ENCODE measurements around the gene FGFR2.
"Not testable (repeated sequence)": the region's sequence is repeated elsewhere in the genome, so short reads cannot be mapped to it uniquely, and the experiment has no call there.

The FGFR2 gene

GRCh38 chr10:121524157-121524817, 74.0 kb downstream of the FGFR2 start:
- DNase-seq (ENCODE audit: low read depth) = no peak

- no peak for DNase-seq (ENCODE audit: low read depth)
Measured at GRCh38 chr10:121522831-121523230, 75.4 kb downstream of the FGFR2 start.

- no peak for DNase-seq (ENCODE audit: low read depth)
Measured at GRCh38 chr10:121521794-121522556, 76.3 kb downstream of the FGFR2 start.

- not testable (repeated sequence) for DNase-seq (ENCODE audit: low read depth)
Measured at GRCh38 chr10:121520526-121520925, 77.7 kb downstream of the FGFR2 start.

- DNase-seq (ENCODE audit: low read depth) = no peak
Measured at GRCh38 chr10:121519901-121520493, 78.2 kb downstream of the FGFR2 start.

GRCh38 chr10:121519411-121519810, 78.8 kb downstream of the FGFR2 start:
- DNase-seq (ENCODE audit: low read depth) = no peak

GRCh38 chr10:121518333-121518732, 79.9 kb downstream of the FGFR2 start:
- DNase-seq (ENCODE audit: low read depth) = no peak

GRCh38 chr10:121516093-121516865, 82.0 kb downstream of the FGFR2 start:
- DNase-seq (ENCODE audit: low read depth) = no peak

- DNase-seq (ENCODE audit: low read depth) = no peak
Measured at GRCh38 chr10:121514141-121514865, 83.9 kb downstream of the FGFR2 start.

- no peak for DNase-seq (ENCODE audit: low read depth)
Measured at GRCh38 chr10:121511943-121512342, 86.3 kb downstream of the FGFR2 start.

GRCh38 chr10:121511460-121511859, 86.8 kb downstream of the FGFR2 start:
- DNase-seq (ENCODE audit: low read depth) = no peak

GRCh38 chr10:121510201-121510771, 88.0 kb downstream of the FGFR2 start:
- DNase-seq (ENCODE audit: low read depth) = no peak

GRCh38 chr10:121509796-121510195, 88.4 kb downstream of the FGFR2 start:
- no peak for DNase-seq (ENCODE audit: low read depth)

GRCh38 chr10:121509112-121509511, 89.1 kb downstream of the FGFR2 start:
- no peak for DNase-seq (ENCODE audit: low read depth)

GRCh38 chr10:121503587-121504051, 94.6 kb downstream of the FGFR2 start:
- no peak for DNase-seq (ENCODE audit: low read depth)

GRCh38 chr10:121501796-121502195, 96.4 kb downstream of the FGFR2 start:
- no peak for DNase-seq (ENCODE audit: low read depth)

- no peak for DNase-seq (ENCODE audit: low read depth)
Measured at GRCh38 chr10:121500701-121501332, 97.4 kb downstream of the FGFR2 start.

- DNase-seq (ENCODE audit: low read depth) = no peak
Measured at GRCh38 chr10:121497513-121498470, 100.5 kb downstream of the FGFR2 start.

- no peak for DNase-seq (ENCODE audit: low read depth)
Measured at GRCh38 chr10:121495719-121496118, 102.5 kb downstream of the FGFR2 start.

GRCh38 chr10:121494296-121494695, 103.9 kb downstream of the FGFR2 start:
- DNase-seq (ENCODE audit: low read depth) = no peak

Data from stimulated activated CD4-positive, alpha-beta T cell treated with anti-CD3 and anti-CD28 coated beads, Interleukin-2, amount 100 ng/mL, for 4 hours (primary cell).